ENCODE data around the gene RFX8. TPM values are rescaled to one million over a fixed set of nuclear protein-coding genes. Genes with fewer than 3 reads are reported as not detected.
"Not testable (repeated sequence)": the region's sequence is repeated elsewhere in the genome, so short reads cannot be mapped to it uniquely, and the experiment has no call there.

RFX8 gene
- total RNA-seq, 1 experiment from 2014 or later = not detected

GRCh38 chr2:101354420-101355311, 120.2 kb downstream of the RFX8 start:
- BruUV-seq (replicated peaks) = no TSS peak
- CTCF ChIA-PET = no interaction called here

DNA sequence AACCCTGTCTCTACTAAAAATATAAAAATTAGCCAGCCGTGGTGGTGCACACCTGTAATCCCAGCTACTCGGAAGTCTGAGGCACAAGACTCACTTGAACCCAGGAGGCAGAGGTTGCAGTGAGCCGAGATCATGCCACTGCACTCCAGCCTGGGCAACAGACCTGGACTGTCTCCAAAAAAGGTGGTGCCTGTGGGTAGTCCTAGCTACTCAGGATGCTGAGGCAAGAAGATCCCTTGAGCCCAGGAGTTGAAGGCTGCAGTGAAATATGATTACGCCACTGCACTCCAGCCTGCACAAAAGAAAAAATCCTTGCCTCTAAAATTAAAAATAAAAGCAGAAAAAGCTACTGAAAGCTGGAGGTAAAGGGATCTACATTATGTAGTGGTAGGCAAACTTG, 122.3 kb downstream of the RFX8 start:
- not testable (repeated sequence) for H3K27ac Mint-ChIP-seq (ENCODE audit: unreplicated experiment)

More at GRCh38 chr2:101354420-101355311, 120.2 kb downstream of the RFX8 start:
- Mint-ChIP-seq H3K4me1 (ENCODE audit: low read depth, unreplicated experiment) (peaks cover 48% of the 10 kb centered on the region), H3K27ac (ENCODE audit: unreplicated experiment) (peak overlapping the region; percentile 76), H3K9me3 (ENCODE audit: unreplicated experiment) (no peaks in the 10 kb centered on the region), H3K27me3 (ENCODE audit: insufficient read depth, unreplicated experiment) (no peaks in the 10 kb centered on the region), H3K36me3 (ENCODE audit: insufficient read depth, unreplicated experiment) (peaks cover 57% of the 10 kb centered on the region), H3K4me3 (ENCODE audit: unreplicated experiment) (no peak overlapping the region)
- no peak overlapping the region for H3K4me3 ChIP-seq (ENCODE audit: low read depth, low read length)
- intact Hi-C loops (cut with micrococcal nuclease; ENCODE audit: unreplicated experiment) = no loop called here
- H3K9me3 ChIP-seq = no peaks in the 10 kb centered on the region
- POLR2A ChIA-PET = no interaction called here
- no peaks in the 10 kb centered on the region for H3K36me3 ChIP-seq (ENCODE audit: control insufficient read depth, insufficient read depth, low read length)
- no peaks in the 10 kb centered on the region for H3K27me3 ChIP-seq (replicated peaks; ENCODE audit: control insufficient read depth, insufficient read depth, low read length)
- TF ChIP-seq CTCF (IDR thresholded peaks at IDR 0.05; ENCODE audit: insufficient read depth in 1 of 2, low read depth in 1 of 2, low read length in 1 of 2, severe bottlenecking in 1 of 2, unreplicated experiment in 1 of 2) = no peak
- DNase-seq = no peak
- peaks cover 68% of the 10 kb centered on the region for H3K4me1 ChIP-seq

DNA sequence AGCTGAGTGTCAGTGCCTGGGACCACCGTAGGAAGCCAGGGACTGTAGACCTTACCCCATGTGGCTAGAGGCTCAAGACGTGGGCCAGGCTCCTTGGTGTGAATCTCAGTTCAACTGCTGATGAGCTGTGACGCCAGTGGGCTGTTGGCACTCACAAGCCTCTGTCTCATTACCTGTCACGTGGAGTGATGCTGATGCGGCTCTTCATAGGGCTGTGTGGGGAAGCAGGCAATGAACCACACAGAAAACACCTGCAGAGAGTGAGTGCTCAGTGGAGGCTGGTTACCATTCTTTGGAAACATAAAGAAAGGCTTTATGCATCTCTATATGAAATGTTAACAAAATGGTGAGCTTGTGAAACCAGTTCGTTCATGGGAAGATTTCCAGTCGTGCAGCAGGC, 123.7 kb downstream of the RFX8 start:
- Mint-ChIP-seq H3K9me3 (ENCODE audit: unreplicated experiment) (no peaks in the 10 kb centered on the region), H3K4me3 (ENCODE audit: unreplicated experiment) (no peak overlapping the region), H3K27ac (ENCODE audit: unreplicated experiment) (peak overlapping the region; percentile 80), H3K4me1 (ENCODE audit: low read depth, unreplicated experiment) (peaks cover 49% of the 10 kb centered on the region), H3K36me3 (ENCODE audit: insufficient read depth, unreplicated experiment) (peaks cover 45% of the 10 kb centered on the region), H3K27me3 (ENCODE audit: insufficient read depth, unreplicated experiment) (no peaks in the 10 kb centered on the region)
- Histone ChIP-seq H3K4me1 (peaks cover 56% of the 10 kb centered on the region), H3K9me3 (no peaks in the 10 kb centered on the region), H3K27me3 (replicated peaks; ENCODE audit: control insufficient read depth, insufficient read depth, low read length) (no peaks in the 10 kb centered on the region), H3K4me3 (ENCODE audit: low read depth, low read length) (no peak overlapping the region), H3K36me3 (ENCODE audit: control insufficient read depth, insufficient read depth, low read length) (no peaks in the 10 kb centered on the region)
- no peak for DNase-seq
- POLR2A ChIA-PET = no interaction called here
- BruUV-seq (replicated peaks) = no TSS peak
- no peak for TF ChIP-seq CTCF (IDR thresholded peaks at IDR 0.05; ENCODE audit: insufficient read depth in 1 of 2, low read depth in 1 of 2, low read length in 1 of 2, severe bottlenecking in 1 of 2, unreplicated experiment in 1 of 2)
- CTCF ChIA-PET = interaction anchor here (1.1 to 2.2 kb wide), 3 partner anchors 8 to 215 kb away, joined by 3 to 6 read pairs (median 5); no protein-coding TSS in a partner anchor
- intact Hi-C loops (cut with micrococcal nuclease; ENCODE audit: unreplicated experiment) = no loop called here

More for the DNA sequence above, 122.3 kb downstream of the RFX8 start:
- H3K9me3 Mint-ChIP-seq (ENCODE audit: unreplicated experiment); H3K36me3 ChIP-seq (ENCODE audit: control insufficient read depth, insufficient read depth, low read length); H3K9me3 ChIP-seq; POLR2A ChIA-PET; H3K4me3 Mint-ChIP-seq (ENCODE audit: unreplicated experiment); DNase-seq; H3K27me3 Mint-ChIP-seq (ENCODE audit: insufficient read depth, unreplicated experiment); BruUV-seq (replicated peaks); CTCF ChIA-PET; H3K4me3 ChIP-seq (ENCODE audit: low read depth, low read length); H3K27me3 ChIP-seq (replicated peaks; ENCODE audit: control insufficient read depth, insufficient read depth, low read length); intact Hi-C loops (cut with micrococcal nuclease; ENCODE audit: unreplicated experiment): not testable (repeated sequence)
- Mint-ChIP-seq H3K4me1 (ENCODE audit: low read depth, unreplicated experiment) (peaks cover 54% of the 10 kb centered on the region), H3K36me3 (ENCODE audit: insufficient read depth, unreplicated experiment) (peaks cover 50% of the 10 kb centered on the region)
- H3K4me1 ChIP-seq = peaks cover 70% of the 10 kb centered on the region
